ENCODE data around the gene RPS16. TPM values are rescaled to one million over a fixed set of nuclear protein-coding genes. Genes with fewer than 3 reads are reported as not detected.

RPS16 gene
- total RNA-seq, 4 donors from 2014 or later: 1,086 to 2,005 (median 1,454) TPM

DNA sequence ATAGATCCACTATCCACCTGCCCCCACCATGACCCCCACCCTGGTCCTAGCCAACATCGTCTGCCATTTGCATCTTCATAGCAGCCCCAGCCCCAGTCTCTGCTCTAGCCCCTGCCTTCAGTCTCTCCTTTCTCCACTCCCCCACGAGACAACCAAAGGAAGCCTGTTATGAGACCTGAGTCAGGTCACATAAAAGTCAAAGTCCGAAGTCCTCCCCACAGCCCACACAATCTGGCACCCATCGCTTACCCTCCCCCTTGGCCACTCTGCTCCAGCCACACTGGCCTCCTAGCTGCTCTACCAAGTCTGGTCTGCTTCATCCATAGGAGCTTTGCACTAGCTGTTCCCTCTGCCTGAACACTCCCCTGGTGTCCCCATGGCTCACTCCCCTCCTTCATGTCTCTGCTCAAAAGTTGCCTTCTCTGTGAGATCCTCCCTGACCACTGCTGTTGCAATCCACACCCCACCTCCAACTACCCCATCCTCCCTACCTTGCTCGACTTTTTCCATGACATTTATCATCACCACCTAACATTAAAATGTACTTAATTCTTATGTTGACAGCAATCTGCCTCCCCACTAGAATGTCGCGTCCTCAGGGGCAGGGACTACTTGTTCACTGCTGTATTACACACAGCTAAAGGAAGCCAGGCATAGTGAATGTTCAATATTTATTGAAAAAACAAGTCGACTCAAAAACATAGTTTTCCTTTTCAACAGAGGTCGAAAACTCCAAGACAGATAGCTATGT, 24.5 kb downstream of the RPS16 start:
- TF ChIP-seq, protein P1, sequence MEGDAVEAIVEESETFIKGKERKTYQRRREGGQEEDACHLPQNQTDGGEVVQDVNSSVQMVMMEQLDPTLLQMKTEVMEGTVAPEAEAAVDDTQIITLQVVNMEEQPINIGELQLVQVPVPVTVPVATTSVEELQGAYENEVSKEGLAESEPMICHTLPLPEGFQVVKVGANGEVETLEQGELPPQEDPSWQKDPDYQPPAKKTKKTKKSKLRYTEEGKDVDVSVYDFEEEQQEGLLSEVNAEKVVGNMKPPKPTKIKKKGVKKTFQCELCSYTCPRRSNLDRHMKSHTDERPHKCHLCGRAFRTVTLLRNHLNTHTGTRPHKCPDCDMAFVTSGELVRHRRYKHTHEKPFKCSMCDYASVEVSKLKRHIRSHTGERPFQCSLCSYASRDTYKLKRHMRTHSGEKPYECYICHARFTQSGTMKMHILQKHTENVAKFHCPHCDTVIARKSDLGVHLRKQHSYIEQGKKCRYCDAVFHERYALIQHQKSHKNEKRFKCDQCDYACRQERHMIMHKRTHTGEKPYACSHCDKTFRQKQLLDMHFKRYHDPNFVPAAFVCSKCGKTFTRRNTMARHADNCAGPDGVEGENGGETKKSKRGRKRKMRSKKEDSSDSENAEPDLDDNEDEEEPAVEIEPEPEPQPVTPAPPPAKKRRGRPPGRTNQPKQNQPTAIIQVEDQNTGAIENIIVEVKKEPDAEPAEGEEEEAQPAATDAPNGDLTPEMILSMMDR (IDR thresholded peaks at IDR 0.05; ENCODE audit: low read depth): no peak

DNA sequence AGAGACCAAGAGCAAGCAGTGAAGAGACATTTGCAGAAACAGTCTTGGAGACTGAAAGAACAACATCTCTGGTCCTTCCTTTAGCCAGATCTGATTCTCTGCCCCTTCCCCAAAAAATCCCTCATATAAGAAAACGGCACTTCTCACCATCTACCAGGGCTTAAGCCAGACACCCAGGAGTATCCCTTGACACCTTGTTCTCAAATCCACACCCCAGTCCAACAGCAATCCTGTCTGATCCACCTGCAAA, 25.0 kb downstream of the RPS16 start:
- TF ChIP-seq, protein P1 (IDR thresholded peaks at IDR 0.05; ENCODE audit: low read depth): no peak

DNA sequence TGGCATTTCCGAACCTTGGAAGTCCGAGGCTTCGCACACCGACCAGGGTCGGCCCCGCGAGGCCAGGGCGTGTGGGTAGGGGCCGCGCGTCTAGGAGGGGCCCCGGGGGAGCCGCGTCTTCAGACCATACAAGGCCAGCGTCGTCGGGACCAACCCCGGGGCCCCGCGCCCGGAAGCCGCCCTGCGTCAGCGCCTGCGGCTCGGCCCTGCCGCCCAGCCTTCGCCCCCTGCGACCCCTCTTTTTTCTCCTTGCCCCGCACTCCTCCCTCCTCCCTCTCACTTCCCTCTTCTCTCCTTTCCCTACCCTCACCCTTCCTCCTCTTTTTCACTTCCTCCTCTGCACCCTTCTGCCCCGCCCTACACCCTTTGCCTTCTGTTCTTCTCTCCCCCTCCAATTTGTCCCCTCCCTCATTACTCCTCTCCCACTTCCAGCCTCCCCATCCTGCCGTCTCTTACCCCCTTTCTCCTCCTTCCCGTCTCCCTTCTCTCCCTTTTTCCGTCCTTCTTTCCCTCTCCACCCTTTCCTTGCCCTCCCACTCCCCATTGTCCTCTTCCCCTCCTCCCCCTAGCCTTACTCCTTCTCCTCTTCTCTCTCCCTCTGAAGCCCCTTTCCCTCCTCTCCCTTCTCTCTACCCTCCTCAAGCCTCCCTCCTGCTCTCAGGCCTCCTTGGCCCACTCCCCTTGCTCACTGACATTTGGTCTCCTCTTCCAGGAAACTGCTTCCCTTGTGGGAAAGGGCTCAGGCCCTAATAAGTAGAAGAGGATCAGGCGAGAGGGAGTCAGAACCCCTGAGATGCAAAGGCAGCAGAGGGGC, 25.5 kb downstream of the RPS16 start:
- TF ChIP-seq, protein P1 (IDR thresholded peaks at IDR 0.05; ENCODE audit: low read depth): no peak

DNA sequence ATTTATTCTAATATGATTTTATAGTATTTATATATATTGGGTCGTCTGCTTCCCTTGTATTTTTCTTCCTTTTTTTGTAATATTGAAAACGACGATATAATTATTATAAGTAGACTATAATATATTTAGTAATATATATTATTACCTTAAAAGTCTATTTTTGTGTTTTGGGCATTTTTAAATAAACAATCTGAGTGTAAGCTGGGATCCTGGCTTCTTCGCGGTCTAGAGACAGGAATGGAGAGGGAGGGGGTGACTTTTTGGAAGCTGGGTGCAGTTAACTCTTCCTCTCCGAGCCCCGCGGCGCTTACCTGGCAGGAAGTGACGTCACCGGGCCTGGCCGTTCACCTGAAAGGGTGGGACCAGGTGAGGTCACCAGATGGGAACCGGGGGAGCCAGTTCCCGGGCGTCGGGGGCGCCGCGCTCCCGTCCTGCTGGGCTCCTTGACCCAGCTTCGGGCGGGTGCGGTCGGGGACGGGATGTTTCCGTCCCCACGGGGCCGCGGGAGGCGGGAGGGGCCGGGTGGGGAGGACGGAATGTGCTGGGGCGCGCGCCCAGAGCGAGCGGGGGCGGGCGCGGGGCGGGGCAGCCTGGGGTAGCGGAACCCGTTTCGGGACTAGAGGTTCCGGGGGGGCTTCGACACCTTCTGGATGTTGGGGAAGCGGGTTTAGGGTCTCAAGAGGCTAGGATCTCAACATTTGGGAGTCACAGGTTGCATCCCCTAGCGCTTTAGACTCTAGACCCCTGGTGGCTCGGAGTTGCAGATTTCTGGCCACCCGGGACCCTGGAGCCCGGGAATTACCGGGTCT, 26.3 kb downstream of the RPS16 start:
- TF ChIP-seq, protein P1 (IDR thresholded peaks at IDR 0.05; ENCODE audit: low read depth): no peak

DNA sequence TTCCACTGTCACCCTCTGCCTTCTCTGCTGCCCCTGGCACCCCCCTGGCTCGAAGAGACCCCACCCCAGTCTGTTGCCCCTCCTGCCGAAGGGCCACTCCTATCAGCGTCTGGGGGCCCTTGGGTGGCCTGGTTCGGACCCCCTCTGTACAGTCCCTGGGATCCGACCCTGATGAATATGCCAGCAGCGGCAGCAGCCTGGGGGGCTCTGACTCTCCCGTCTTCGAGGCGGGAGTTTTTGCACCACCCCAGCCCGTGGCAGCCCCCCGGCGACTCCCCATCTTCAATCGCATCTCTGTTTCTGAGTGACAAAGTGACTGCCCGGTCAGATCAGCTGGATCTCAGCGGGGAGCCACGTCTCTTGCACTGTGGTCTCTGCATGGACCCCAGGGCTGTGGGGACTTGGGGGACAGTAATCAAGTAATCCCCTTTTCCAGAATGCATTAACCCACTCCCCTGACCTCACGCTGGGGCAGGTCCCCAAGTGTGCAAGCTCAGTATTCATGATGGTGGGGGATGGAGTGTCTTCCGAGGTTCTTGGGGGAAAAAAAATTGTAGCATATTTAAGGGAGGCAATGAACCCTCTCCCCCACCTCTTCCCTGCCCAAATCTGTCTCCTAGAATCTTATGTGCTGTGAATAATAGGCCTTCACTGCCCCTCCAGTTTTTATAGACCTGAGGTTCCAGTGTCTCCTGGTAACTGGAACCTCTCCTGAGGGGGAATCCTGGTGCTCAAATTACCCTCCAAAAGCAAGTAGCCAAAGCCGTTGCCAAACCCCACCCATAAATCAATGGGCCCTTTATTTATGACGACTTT, 27.1 kb downstream of the RPS16 start:
- TF ChIP-seq, protein P1 (IDR thresholded peaks at IDR 0.05; ENCODE audit: low read depth): no peak

DNA sequence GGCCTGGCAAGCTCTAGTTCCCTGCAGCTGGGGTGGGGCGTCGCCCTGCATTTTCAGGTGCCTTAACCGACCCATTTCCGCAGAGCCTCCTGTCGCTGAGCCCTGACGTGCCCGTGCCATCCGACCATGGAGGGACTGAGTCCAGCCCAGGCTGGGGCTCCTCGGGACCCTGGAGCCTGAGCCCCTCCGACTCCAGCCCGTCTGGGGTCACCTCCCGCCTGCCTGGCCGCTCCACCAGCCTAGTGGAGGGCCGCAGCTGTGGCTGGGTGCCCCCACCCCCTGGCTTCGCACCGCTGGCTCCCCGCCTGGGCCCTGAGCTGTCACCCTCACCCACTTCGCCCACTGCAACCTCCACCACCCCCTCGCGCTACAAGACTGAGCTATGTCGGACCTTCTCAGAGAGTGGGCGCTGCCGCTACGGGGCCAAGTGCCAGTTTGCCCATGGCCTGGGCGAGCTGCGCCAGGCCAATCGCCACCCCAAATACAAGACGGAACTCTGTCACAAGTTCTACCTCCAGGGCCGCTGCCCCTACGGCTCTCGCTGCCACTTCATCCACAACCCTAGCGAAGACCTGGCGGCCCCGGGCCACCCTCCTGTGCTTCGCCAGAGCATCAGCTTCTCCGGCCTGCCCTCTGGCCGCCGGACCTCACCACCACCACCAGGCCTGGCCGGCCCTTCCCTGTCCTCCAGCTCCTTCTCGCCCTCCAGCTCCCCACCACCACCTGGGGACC, 27.9 kb downstream of the RPS16 start:
- TF ChIP-seq, protein P1 (IDR thresholded peaks at IDR 0.05; ENCODE audit: low read depth): no peak
